Ovary (tissue), 9 donors: ENCODE measurements around the gene AQP3. TPM values are rescaled to one million over a fixed set of nuclear protein-coding genes. Genes with fewer than 3 reads are reported as not detected.

Experiments
- DNase-seq, 5 donors: peaks; one replicate each; pipeline ENCODE4 v3.0.0-alpha.2; 2019 to 2020
- H3K27ac ChIP-seq, 2 donors: fragments of 200-600 bp; one replicate each; pipeline versions ENCODE4 v1.5.1 to v1.8.0; 2019 to 2022
- H3K27me3 ChIP-seq: fragments of 200-600 bp; one replicate; pipeline ENCODE4 v1.8.0; 2022
- H3K36me3 ChIP-seq: fragments of 200-600 bp; sonication (generic); one replicate; pipeline ENCODE4 v1.5.1; 2019
- H3K4me1 ChIP-seq: one replicate; pipeline ENCODE4 v1.8.1; 2013; ENCODE audit warnings: mild to moderate bottlenecking, moderate library complexity; ENCODE audit not compliant: insufficient read depth
- H3K4me3 ChIP-seq: fragments of 200-600 bp; sonication (generic); one replicate; pipeline ENCODE4 v1.5.1; 2017
- H3K9me3 ChIP-seq, 2 donors: fragments of 200-600 bp in 1 of 2; sonication (generic) in 1 of 2; one replicate each; pipeline versions ENCODE4 v1.5.1 to v1.8.1; 2013 to 2019; ENCODE audit warnings: mild to moderate bottlenecking in 1 of 2, moderate library complexity in 1 of 2
- CTCF ChIP-seq, 3 donors: fragments of 450-650 bp in 2 of 3; fragments of 200-600 bp in 1 of 3; IDR thresholded peaks; one replicate each; pipeline versions ENCODE4 v1.5.1 to v1.8.0; 2016 to 2022; ENCODE audit warnings: antibody characterized with exemption in 3 of 3, mild to moderate bottlenecking in 1 of 3
- EP300 ChIP-seq: sonication (generic); formaldehyde crosslinking; IDR thresholded peaks from one replicate; pipeline ENCODE4 v1.6.1; 2017; ENCODE audit warnings: antibody characterized with exemption
- POLR2A ChIP-seq: fragments of 450-650 bp; IDR thresholded peaks from one replicate; pipeline ENCODE4 v1.6.1; 2017; ENCODE audit warnings: antibody characterized with exemption, mild to moderate bottlenecking, moderate library complexity
- WGBS, 3 donors: extraction: QIAGEN DNeasy Blood & Tissue Kit in 1 of 3; methylation state at CpG; one replicate each; pipeline versions ENCODE4 v1.1.5 to v1.1.7; 2013 to 2017; 5-methylcytosine and 5-hydroxymethylcytosine counted together
- intact Hi-C, 4 donors: fragments of 100-400 bp; cut with DNase I; formaldehyde crosslinking; loops; one replicate each; pipeline versions ENCODE4 v1.11.0 to v1.15.1; 2022 to 2023
- polyA plus RNA-seq, 2 donors: library from polyadenylated mRNA; stranded (reverse); fragments of 200-250 nt in 1 of 2; fragments of 350-450 nt in 1 of 2; fragmentation: Illumina TruSeq in 1 of 2; extraction: RNeasy Lipid Tissue Mini Kit (QIAGEN cat#74804) in 1 of 2; gene quantifications; one replicate each; pipeline ENCODE4 v1.2.3, GENCODE V29; 2013 to 2014
- total RNA-seq, 7 donors: library from RNA; depleted of rRNA in 2 of 7; stranded (reverse); fragments of >200 nt in 2 of 7; fragmentation: NEBNext Ultra II Directional in 3 of 7; extraction: Animal tissue kit (Norgen Biotek cat#: 25700) in 3 of 7; gene quantifications; one replicate each; pipeline versions ENCODE4 v1.1.0 to v1.2.4, GENCODE V29; 2016 to 2023
- donor health status: DM: no; HTN: no; CAD: no; lungs with moderate emphysema.
- donor health status: DM: no; HTN: no; CAD: no.
- donor health status: Bipolar disorder and iron deficiency.
- donor health status: DM: yes; HTN: yes; CAD: no.
- donor health status: DM: no; HTN: no; CAD: no.
- donor health status: DM: yes; HTN: yes; CAD: no.

Gene AQP3
- total and polyA plus RNA-seq, 9 donors = 5.6 to 47.2 (median 8.7) TPM

- H3K27me3 ChIP-seq = no peaks in the 10 kb centered on the region
- 58 to 68% (median 60%) methylated on average over 6 of the region's 6 CpGs for WGBS, 3 donors
- no peak for TF ChIP-seq POLR2A
- no peak for TF ChIP-seq EP300
- TF ChIP-seq CTCF (IDR thresholded peaks at IDR 0.05) = no peak
- H3K36me3 ChIP-seq = no peaks in the 10 kb centered on the region
- no peak overlapping the region for H3K27ac ChIP-seq
- intact Hi-C loops = loop anchor here in 1 of 4 donors (10.0 kb wide), 1 partner anchor 135 kb away; no protein-coding TSS in a partner anchor
- H3K4me1 ChIP-seq = peaks cover 5% of the 10 kb centered on the region
- no peaks in the 10 kb centered on the region for H3K9me3 ChIP-seq
- no peak overlapping the region for H3K4me3 ChIP-seq
- no peak for DNase-seq
Measured at GRCh38 chr9:33439731-33440130, 7.7 kb downstream of the AQP3 start.

GRCh38 chr9:33438926-33439680 is 8.3 kb downstream of the AQP3 start:
- intact Hi-C loops = loop anchor here in 1 of 4 donors (10.0 kb wide), 1 partner anchor 134 kb away; no protein-coding TSS in a partner anchor
- H3K27ac ChIP-seq = no peak overlapping the region
- no peaks in the 10 kb centered on the region for H3K9me3 ChIP-seq
- no peak overlapping the region for H3K4me3 ChIP-seq
- no peaks in the 10 kb centered on the region for H3K27me3 ChIP-seq
- H3K36me3 ChIP-seq = no peaks in the 10 kb centered on the region
- TF ChIP-seq EP300 (no peak), CTCF (IDR thresholded peaks at IDR 0.05) (no peak), POLR2A (no peak)
- 54 to 67% (median 59%) methylated on average over 7 of the region's 7 CpGs for WGBS, 3 donors
- no peak for DNase-seq
- H3K4me1 ChIP-seq = peaks cover 5% of the 10 kb centered on the region

- intact Hi-C loops = loop anchor here in 1 of 4 donors (10.0 kb wide), 1 partner anchor 133 kb away; no protein-coding TSS in a partner anchor
- H3K27me3 ChIP-seq = no peaks in the 10 kb centered on the region
- no peak overlapping the region for H3K4me3 ChIP-seq
- H3K27ac ChIP-seq = no peak overlapping the region
- no peak for DNase-seq
- peaks cover 1% of the 10 kb centered on the region for H3K4me1 ChIP-seq
- no peaks in the 10 kb centered on the region for H3K9me3 ChIP-seq
- WGBS, 3 donors = 81 to 91% (median 84%) methylated on average over 1 of the region's 1 CpG
- TF ChIP-seq EP300 (no peak), POLR2A (no peak)
- no peaks in the 10 kb centered on the region for H3K36me3 ChIP-seq
Measured at GRCh38 chr9:33437898-33438297, 9.5 kb downstream of the AQP3 start.

- Histone ChIP-seq H3K4me3 (no peak overlapping the region), H3K36me3 (no peaks in the 10 kb centered on the region), H3K4me1 (no peaks in the 10 kb centered on the region), H3K9me3 (no peaks in the 10 kb centered on the region), H3K27me3 (no peaks in the 10 kb centered on the region), H3K27ac (no peak overlapping the region)
- no peak for DNase-seq
- 38 to 54% (median 50%) methylated on average over 2 of the region's 2 CpGs for WGBS, 3 donors
- intact Hi-C loops = loop anchor here in 1 of 4 donors (10.0 kb wide), 1 partner anchor 132 kb away; no protein-coding TSS in a partner anchor
- no peak for TF ChIP-seq POLR2A
- no peak for TF ChIP-seq EP300
- no peak for TF ChIP-seq CTCF (IDR thresholded peaks at IDR 0.05)
Measured at GRCh38 chr9:33437205-33437604, 10.2 kb downstream of the AQP3 start.

- TF ChIP-seq EP300 = no peak
- TF ChIP-seq POLR2A = no peak
- TF ChIP-seq CTCF (IDR thresholded peaks at IDR 0.05) = no peak
- 46 to 49% (median 46%) methylated on average over 8 of the region's 8 CpGs for WGBS, 3 donors
- H3K9me3 ChIP-seq = no peaks in the 10 kb centered on the region
- H3K27me3 ChIP-seq = no peaks in the 10 kb centered on the region
- no peaks in the 10 kb centered on the region for H3K36me3 ChIP-seq
- DNase-seq = no peak
- H3K4me3 ChIP-seq = no peak overlapping the region
- no peak overlapping the region for H3K27ac ChIP-seq
- no peaks in the 10 kb centered on the region for H3K4me1 ChIP-seq
- intact Hi-C loops = loop anchor here in 1 of 4 donors (10.0 kb wide), 1 partner anchor 132 kb away; no protein-coding TSS in a partner anchor
Measured at GRCh38 chr9:33436445-33436844, 10.9 kb downstream of the AQP3 start.
